WTC11 (cell line): ENCODE measurements around the gene ADAMTS12. TPM values are rescaled to one million over a fixed set of nuclear protein-coding genes. Genes with fewer than 3 reads are reported as not detected.

Source experiments
- ATAC-seq: fragments of 200-7000 bp; cut with Tn5 transposase; 2 replicates; pipeline ENCODE4 v1.10.0; 2021; ENCODE audit warnings: mild to moderate bottlenecking, moderate library complexity
- CTCF ChIA-PET: fragments of 300-600 bp; sonication (Branson Sonifier 250); formaldehyde crosslinking; loops from one replicate; lab custom pipeline; 2021; ENCODE audit warnings: antibody characterized with exemption; lab: Charles Lee
- POLR2A ChIA-PET: fragments of 350-600 bp; sonication (Branson Sonifier 250); formaldehyde crosslinking; loops from one replicate; lab custom pipeline; 2021; ENCODE audit warnings: antibody characterized with exemption; lab: Charles Lee
- DNase-seq: peaks from one replicate; pipeline ENCODE4 v3.0.0; 2021; ENCODE audit warnings: low spot score
- H3K27ac Mint-ChIP-seq: 2 replicates; pipeline ENCODE4 v1.8.0; 2021; ENCODE audit warnings: mixed read lengths
- H3K27me3 Mint-ChIP-seq: 2 replicates; pipeline ENCODE4 v1.8.0; 2021; ENCODE audit warnings: low read depth, mild to moderate bottlenecking, moderate library complexity, mixed read lengths
- H3K36me3 Mint-ChIP-seq: 2 replicates; pipeline ENCODE4 v1.8.0; 2021; ENCODE audit warnings: mixed read lengths
- H3K4me1 Mint-ChIP-seq: 2 replicates; pipeline ENCODE4 v1.8.0; 2022; ENCODE audit warnings: mixed read lengths
- H3K4me3 Mint-ChIP-seq: 2 replicates; pipeline ENCODE4 v1.8.0; 2021; ENCODE audit warnings: mild to moderate bottlenecking, moderate library complexity, mixed read lengths
- H3K9me3 Mint-ChIP-seq: 2 replicates; pipeline ENCODE4 v1.8.0; 2021; ENCODE audit warnings: mixed read lengths
- ATF1 ChIP-seq: sonication (generic); formaldehyde crosslinking; IDR thresholded peaks from 2 replicates; pipeline ENCODE4 v1.8.1; 2023; ENCODE audit warnings: mild to moderate bottlenecking, moderate library complexity, missing genetic modification reagents
- EMX1 ChIP-seq: fragments of 250-450 bp; sonication (Bioruptor Pico); IDR thresholded peaks from 2 replicates; pipeline ENCODE4 v1.8.0; 2021; ENCODE audit warnings: mild to moderate bottlenecking
- ESRRA ChIP-seq: sonication (generic); formaldehyde crosslinking; IDR thresholded peaks from 2 replicates; pipeline ENCODE4 v1.8.1; 2022; ENCODE audit warnings: mild to moderate bottlenecking, missing genetic modification reagents, borderline replicate concordance
- NFE2L1 ChIP-seq: sonication (generic); formaldehyde crosslinking; IDR thresholded peaks from 2 replicates; pipeline ENCODE4 v1.8.1; 2023; ENCODE audit warnings: missing genetic modification reagents
- TCF7 ChIP-seq: sonication (generic); formaldehyde crosslinking; IDR thresholded peaks from 2 replicates; pipeline ENCODE4 v1.8.0; 2022; ENCODE audit warnings: mild to moderate bottlenecking, low read depth, missing genetic modification reagents, moderate library complexity
- TEAD4 ChIP-seq: sonication (generic); formaldehyde crosslinking; IDR thresholded peaks from 2 replicates; pipeline ENCODE4 v1.8.0; 2022; ENCODE audit warnings: mild to moderate bottlenecking, missing genetic modification reagents
- ZNF219 ChIP-seq: sonication (generic); formaldehyde crosslinking; IDR thresholded peaks from 2 replicates; pipeline ENCODE4 v1.8.0; 2023; ENCODE audit warnings: missing genetic modification reagents, mild to moderate bottlenecking, borderline replicate concordance
- ZNF232 ChIP-seq: sonication (generic); formaldehyde crosslinking; IDR thresholded peaks from 2 replicates; pipeline ENCODE4 v1.8.0; 2022; ENCODE audit warnings: mild to moderate bottlenecking, missing genetic modification reagents
- total RNA-seq: library from RNA; stranded (reverse); gene quantifications from 3 replicates; pipeline ENCODE4 v1.2.3, GENCODE V29; 2021
- TF ChIP-seq, protein P1 (sequence below): sonication (generic); formaldehyde crosslinking; IDR thresholded peaks from 2 replicates; pipeline ENCODE4 v1.8.1; 2022; ENCODE audit warnings: mild to moderate bottlenecking, missing genetic modification reagents, moderate library complexity, borderline replicate concordance
- TF ChIP-seq, protein P2 (sequence below): sonication (generic); formaldehyde crosslinking; IDR thresholded peaks from 2 replicates; pipeline ENCODE4 v1.8.0; 2022; ENCODE audit warnings: missing genetic modification reagents
- TF ChIP-seq, protein P3 (sequence below): sonication (generic); formaldehyde crosslinking; IDR thresholded peaks from 2 replicates; pipeline ENCODE4 v1.8.1; 2023; ENCODE audit warnings: mild to moderate bottlenecking, missing genetic modification reagents, moderate library complexity
- TF ChIP-seq, protein P4 (sequence below): sonication (generic); formaldehyde crosslinking; IDR thresholded peaks from 2 replicates; pipeline ENCODE4 v1.8.1; 2023; ENCODE audit warnings: mild to moderate bottlenecking, missing genetic modification reagents
- TF ChIP-seq, protein P5 (sequence below): sonication (generic); formaldehyde crosslinking; IDR thresholded peaks from 2 replicates; pipeline ENCODE4 v1.8.1; 2023; ENCODE audit warnings: mild to moderate bottlenecking, missing genetic modification reagents
- TF ChIP-seq, protein P6 (sequence below): fragments of 250-450 bp; sonication (Bioruptor Pico); IDR thresholded peaks from 2 replicates; pipeline ENCODE4 v1.9.0; 2021; ENCODE audit warnings: mild to moderate bottlenecking
- TF ChIP-seq, protein P7 (sequence below): sonication (generic); formaldehyde crosslinking; IDR thresholded peaks from 2 replicates; pipeline ENCODE4 v1.8.1; 2023; ENCODE audit warnings: mild to moderate bottlenecking, missing genetic modification reagents, borderline replicate concordance
- TF ChIP-seq, protein P8 (sequence below): fragments of 250-450 bp; sonication (Bioruptor Pico); IDR thresholded peaks from 2 replicates; pipeline ENCODE4 v1.9.0; 2021; ENCODE audit warnings: moderate library complexity, mild to moderate bottlenecking, inconsistent platforms, borderline replicate concordance
- TF ChIP-seq, protein P9 (sequence below): sonication (generic); formaldehyde crosslinking; IDR thresholded peaks from 2 replicates; pipeline ENCODE4 v1.8.1; 2022; ENCODE audit warnings: mild to moderate bottlenecking, moderate library complexity, missing genetic modification reagents

ADAMTS12 gene
- total RNA-seq, 1 experiment from 2014 or later: 13.5 TPM

DNA sequence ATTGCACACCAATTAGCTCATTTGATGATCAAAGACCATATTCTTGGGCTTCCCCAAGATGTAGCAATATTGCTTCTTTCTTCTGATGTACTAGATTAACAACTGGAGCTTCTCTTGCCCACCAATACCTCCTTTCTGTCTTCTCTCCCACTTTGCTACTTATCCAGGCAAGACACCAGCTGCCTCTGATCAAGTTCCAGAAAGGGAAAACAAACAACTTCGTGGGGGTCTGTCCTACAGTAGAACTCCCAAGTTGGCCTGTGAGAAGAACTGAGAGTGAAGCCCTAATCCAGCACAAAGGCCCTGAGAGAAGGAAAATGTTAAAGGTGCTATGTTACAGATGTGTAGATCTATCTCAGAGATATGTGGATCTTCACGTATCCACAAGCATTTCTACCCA is 44.9 kb downstream of the ADAMTS12 start:
- TF ChIP-seq, protein P1, sequence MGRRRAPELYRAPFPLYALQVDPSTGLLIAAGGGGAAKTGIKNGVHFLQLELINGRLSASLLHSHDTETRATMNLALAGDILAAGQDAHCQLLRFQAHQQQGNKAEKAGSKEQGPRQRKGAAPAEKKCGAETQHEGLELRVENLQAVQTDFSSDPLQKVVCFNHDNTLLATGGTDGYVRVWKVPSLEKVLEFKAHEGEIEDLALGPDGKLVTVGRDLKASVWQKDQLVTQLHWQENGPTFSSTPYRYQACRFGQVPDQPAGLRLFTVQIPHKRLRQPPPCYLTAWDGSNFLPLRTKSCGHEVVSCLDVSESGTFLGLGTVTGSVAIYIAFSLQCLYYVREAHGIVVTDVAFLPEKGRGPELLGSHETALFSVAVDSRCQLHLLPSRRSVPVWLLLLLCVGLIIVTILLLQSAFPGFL (CRISPR knock-in tag): no peak
- no peak for TF ChIP-seq ZNF219
- no peak for TF ChIP-seq ATF1
- TF ChIP-seq, protein P2, sequence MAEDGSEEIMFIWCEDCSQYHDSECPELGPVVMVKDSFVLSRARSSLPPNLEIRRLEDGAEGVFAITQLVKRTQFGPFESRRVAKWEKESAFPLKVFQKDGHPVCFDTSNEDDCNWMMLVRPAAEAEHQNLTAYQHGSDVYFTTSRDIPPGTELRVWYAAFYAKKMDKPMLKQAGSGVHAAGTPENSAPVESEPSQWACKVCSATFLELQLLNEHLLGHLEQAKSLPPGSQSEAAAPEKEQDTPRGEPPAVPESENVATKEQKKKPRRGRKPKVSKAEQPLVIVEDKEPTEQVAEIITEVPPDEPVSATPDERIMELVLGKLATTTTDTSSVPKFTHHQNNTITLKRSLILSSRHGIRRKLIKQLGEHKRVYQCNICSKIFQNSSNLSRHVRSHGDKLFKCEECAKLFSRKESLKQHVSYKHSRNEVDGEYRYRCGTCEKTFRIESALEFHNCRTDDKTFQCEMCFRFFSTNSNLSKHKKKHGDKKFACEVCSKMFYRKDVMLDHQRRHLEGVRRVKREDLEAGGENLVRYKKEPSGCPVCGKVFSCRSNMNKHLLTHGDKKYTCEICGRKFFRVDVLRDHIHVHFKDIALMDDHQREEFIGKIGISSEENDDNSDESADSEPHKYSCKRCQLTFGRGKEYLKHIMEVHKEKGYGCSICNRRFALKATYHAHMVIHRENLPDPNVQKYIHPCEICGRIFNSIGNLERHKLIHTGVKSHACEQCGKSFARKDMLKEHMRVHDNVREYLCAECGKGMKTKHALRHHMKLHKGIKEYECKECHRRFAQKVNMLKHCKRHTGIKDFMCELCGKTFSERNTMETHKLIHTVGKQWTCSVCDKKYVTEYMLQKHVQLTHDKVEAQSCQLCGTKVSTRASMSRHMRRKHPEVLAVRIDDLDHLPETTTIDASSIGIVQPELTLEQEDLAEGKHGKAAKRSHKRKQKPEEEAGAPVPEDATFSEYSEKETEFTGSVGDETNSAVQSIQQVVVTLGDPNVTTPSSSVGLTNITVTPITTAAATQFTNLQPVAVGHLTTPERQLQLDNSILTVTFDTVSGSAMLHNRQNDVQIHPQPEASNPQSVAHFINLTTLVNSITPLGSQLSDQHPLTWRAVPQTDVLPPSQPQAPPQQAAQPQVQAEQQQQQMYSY (CRISPR knock-in tag): no peak
- TF ChIP-seq, protein P3, sequence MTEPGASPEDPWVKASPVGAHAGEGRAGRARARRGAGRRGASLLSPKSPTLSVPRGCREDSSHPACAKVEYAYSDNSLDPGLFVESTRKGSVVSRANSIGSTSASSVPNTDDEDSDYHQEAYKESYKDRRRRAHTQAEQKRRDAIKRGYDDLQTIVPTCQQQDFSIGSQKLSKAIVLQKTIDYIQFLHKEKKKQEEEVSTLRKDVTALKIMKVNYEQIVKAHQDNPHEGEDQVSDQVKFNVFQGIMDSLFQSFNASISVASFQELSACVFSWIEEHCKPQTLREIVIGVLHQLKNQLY (CRISPR knock-in tag): no peak
- TF ChIP-seq, protein P4, sequence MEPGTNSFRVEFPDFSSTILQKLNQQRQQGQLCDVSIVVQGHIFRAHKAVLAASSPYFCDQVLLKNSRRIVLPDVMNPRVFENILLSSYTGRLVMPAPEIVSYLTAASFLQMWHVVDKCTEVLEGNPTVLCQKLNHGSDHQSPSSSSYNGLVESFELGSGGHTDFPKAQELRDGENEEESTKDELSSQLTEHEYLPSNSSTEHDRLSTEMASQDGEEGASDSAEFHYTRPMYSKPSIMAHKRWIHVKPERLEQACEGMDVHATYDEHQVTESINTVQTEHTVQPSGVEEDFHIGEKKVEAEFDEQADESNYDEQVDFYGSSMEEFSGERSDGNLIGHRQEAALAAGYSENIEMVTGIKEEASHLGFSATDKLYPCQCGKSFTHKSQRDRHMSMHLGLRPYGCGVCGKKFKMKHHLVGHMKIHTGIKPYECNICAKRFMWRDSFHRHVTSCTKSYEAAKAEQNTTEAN (CRISPR knock-in tag): no peak
- TF ChIP-seq EMX1 (CRISPR knock-in tag): no peak
- no peak for TF ChIP-seq TEAD4 (CRISPR knock-in tag)
- TF ChIP-seq, protein P5, sequence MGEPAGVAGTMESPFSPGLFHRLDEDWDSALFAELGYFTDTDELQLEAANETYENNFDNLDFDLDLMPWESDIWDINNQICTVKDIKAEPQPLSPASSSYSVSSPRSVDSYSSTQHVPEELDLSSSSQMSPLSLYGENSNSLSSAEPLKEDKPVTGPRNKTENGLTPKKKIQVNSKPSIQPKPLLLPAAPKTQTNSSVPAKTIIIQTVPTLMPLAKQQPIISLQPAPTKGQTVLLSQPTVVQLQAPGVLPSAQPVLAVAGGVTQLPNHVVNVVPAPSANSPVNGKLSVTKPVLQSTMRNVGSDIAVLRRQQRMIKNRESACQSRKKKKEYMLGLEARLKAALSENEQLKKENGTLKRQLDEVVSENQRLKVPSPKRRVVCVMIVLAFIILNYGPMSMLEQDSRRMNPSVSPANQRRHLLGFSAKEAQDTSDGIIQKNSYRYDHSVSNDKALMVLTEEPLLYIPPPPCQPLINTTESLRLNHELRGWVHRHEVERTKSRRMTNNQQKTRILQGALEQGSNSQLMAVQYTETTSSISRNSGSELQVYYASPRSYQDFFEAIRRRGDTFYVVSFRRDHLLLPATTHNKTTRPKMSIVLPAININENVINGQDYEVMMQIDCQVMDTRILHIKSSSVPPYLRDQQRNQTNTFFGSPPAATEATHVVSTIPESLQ (CRISPR knock-in tag): no peak
- TF ChIP-seq, protein P6, sequence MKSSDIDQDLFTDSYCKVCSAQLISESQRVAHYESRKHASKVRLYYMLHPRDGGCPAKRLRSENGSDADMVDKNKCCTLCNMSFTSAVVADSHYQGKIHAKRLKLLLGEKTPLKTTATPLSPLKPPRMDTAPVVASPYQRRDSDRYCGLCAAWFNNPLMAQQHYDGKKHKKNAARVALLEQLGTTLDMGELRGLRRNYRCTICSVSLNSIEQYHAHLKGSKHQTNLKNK (CRISPR knock-in tag): no peak
- TF ChIP-seq, protein P7, sequence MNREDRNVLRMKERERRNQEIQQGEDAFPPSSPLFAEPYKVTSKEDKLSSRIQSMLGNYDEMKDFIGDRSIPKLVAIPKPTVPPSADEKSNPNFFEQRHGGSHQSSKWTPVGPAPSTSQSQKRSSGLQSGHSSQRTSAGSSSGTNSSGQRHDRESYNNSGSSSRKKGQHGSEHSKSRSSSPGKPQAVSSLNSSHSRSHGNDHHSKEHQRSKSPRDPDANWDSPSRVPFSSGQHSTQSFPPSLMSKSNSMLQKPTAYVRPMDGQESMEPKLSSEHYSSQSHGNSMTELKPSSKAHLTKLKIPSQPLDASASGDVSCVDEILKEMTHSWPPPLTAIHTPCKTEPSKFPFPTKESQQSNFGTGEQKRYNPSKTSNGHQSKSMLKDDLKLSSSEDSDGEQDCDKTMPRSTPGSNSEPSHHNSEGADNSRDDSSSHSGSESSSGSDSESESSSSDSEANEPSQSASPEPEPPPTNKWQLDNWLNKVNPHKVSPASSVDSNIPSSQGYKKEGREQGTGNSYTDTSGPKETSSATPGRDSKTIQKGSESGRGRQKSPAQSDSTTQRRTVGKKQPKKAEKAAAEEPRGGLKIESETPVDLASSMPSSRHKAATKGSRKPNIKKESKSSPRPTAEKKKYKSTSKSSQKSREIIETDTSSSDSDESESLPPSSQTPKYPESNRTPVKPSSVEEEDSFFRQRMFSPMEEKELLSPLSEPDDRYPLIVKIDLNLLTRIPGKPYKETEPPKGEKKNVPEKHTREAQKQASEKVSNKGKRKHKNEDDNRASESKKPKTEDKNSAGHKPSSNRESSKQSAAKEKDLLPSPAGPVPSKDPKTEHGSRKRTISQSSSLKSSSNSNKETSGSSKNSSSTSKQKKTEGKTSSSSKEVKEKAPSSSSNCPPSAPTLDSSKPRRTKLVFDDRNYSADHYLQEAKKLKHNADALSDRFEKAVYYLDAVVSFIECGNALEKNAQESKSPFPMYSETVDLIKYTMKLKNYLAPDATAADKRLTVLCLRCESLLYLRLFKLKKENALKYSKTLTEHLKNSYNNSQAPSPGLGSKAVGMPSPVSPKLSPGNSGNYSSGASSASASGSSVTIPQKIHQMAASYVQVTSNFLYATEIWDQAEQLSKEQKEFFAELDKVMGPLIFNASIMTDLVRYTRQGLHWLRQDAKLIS: no peak
- POLR2A ChIA-PET: no interaction called here
- Mint-ChIP-seq H3K27me3 (no peaks in the 10 kb centered on the region), H3K4me3 (no peak overlapping the region), H3K9me3 (peaks cover 38% of the 10 kb centered on the region), H3K4me1 (peaks cover 9% of the 10 kb centered on the region), H3K27ac (no peak overlapping the region), H3K36me3 (peaks cover 35% of the 10 kb centered on the region)
- CTCF ChIA-PET: no interaction called here
- ATAC-seq: no peak
- DNase-seq: no peak

DNA sequence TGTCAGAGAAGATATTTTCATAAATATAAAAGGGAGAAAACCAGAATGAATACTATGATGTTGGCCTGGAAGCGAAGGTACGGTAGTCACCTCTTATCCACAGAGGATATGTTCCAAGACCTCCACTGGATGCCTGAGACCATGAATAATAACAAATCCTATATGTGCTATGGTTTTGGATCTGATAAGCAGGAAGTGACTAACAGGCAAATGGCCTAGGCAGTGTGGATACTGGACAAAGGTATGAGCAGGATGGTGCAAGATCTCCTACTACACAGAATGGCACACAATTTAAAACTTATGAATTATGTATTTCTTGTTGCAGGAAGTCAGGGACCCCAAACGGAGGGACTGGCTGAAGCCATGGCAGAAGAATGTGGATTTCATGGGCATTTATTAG is 48.2 kb downstream of the ADAMTS12 start:
- DNase-seq: no peak
- TF ChIP-seq, protein P8, sequence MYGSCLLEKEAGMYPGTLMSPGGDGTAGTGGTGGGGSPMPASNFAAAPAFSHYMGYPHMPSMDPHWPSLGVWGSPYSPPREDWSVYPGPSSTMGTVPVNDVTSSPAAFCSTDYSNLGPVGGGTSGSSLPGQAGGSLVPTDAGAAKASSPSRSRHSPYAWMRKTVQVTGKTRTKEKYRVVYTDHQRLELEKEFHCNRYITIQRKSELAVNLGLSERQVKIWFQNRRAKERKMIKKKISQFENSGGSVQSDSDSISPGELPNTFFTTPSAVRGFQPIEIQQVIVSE (CRISPR knock-in tag): no peak
- TF ChIP-seq, protein P9, sequence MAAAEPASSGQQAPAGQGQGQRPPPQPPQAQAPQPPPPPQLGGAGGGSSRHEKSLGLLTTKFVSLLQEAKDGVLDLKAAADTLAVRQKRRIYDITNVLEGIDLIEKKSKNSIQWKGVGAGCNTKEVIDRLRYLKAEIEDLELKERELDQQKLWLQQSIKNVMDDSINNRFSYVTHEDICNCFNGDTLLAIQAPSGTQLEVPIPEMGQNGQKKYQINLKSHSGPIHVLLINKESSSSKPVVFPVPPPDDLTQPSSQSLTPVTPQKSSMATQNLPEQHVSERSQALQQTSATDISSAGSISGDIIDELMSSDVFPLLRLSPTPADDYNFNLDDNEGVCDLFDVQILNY (CRISPR knock-in tag): no peak
- TF ChIP-seq ESRRA (CRISPR knock-in tag): no peak
- no peak for TF ChIP-seq NFE2L1
- TF ChIP-seq TCF7 (CRISPR knock-in tag): no peak
- no peak for TF ChIP-seq ZNF232 (CRISPR knock-in tag)
- TF ChIP-seq, protein P4 (CRISPR knock-in tag): no peak

More for the DNA sequence above, 48.2 kb downstream of the ADAMTS12 start:
- Mint-ChIP-seq H3K4me3 (no peak overlapping the region), H3K36me3 (peaks cover 35% of the 10 kb centered on the region), H3K27ac (no peak overlapping the region), H3K9me3 (peaks cover 38% of the 10 kb centered on the region), H3K27me3 (no peaks in the 10 kb centered on the region), H3K4me1 (no peaks in the 10 kb centered on the region)
- CTCF ChIA-PET: no interaction called here
- no peak for ATAC-seq
- POLR2A ChIA-PET: no interaction called here
